HL-60 (cell line): Measurements from ENCODE around the gene UGT1A7.

ENCODE experiments used
- DNase-seq, 2 experiments: peaks; one replicate each; pipeline ENCODE4 v3.0.0-alpha.2; 2010 to 2020; ENCODE audit warnings: low read depth in 1 of 2, low spot score in 1 of 2
- H3K27ac ChIP-seq: fragments of 250-450 bp; sonication (Bioruptor Pico); replicated peaks from 2 replicates; pipeline ENCODE4 v1.5.1; 2020; ENCODE audit warnings: mild to moderate bottlenecking, moderate library complexity
- H3K27me3 ChIP-seq: fragments of 250-450 bp; sonication (Bioruptor Pico); 2 replicates; pipeline ENCODE4 v1.5.1; 2021; ENCODE audit warnings: mild to moderate bottlenecking, moderate library complexity; ENCODE audit not compliant: insufficient read depth, poor library complexity, severe bottlenecking
- H3K4me3 ChIP-seq: replicated peaks from 2 replicates; pipeline ENCODE4 v1.5.1; 2011; ENCODE audit warnings: mild to moderate bottlenecking, control low read depth, low read length; ENCODE audit not compliant: insufficient read depth
- GABPA ChIP-seq: IDR thresholded peaks from 2 replicates; pipeline ENCODE4 v1.6.1; 2012; ENCODE audit warnings: low read depth
- POLR2AphosphoS5 ChIP-seq: IDR thresholded peaks from 2 replicates; pipeline ENCODE4 v1.6.1; 2012; ENCODE audit warnings: low read depth
- SPI1 ChIP-seq: IDR thresholded peaks from 2 replicates; pipeline ENCODE4 v1.6.1; 2012; ENCODE audit warnings: low read depth, mild to moderate bottlenecking, borderline replicate concordance
- TF ChIP-seq, protein P1 (sequence below): IDR thresholded peaks from one replicate; pipeline ENCODE4 v1.5.1; 2011; ENCODE audit warnings: low read length, control low read depth, inconsistent platforms; ENCODE audit not compliant: insufficient read depth
- TF ChIP-seq, protein P2 (sequence below): IDR thresholded peaks from 2 replicates; pipeline ENCODE4 v1.6.1; 2012; ENCODE audit warnings: low read depth; ENCODE audit not compliant: insufficient replicate concordance

The UGT1A7 gene

DNA sequence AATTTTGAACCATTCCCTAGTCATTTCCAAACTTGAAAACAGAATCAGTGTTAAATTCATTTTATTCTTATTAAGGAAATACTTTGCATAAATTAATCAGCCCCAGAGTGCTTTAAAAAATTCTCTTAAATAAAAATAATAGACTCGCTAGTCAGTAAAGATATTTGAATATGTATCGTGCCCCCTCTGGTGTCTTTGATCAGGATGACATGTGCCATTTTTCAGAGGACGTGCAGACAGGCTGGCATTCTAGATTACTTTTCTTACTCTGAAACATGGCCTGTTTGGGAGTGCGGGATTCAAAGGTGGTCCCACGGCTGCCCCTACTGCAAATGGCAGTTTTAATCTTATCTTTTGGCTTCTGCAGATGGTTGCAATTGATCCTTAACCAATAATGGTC lies 90.9 kb downstream of the UGT1A7 start:
- H3K27me3 ChIP-seq: no peaks in the 10 kb centered on the region
- TF ChIP-seq, protein P1, sequence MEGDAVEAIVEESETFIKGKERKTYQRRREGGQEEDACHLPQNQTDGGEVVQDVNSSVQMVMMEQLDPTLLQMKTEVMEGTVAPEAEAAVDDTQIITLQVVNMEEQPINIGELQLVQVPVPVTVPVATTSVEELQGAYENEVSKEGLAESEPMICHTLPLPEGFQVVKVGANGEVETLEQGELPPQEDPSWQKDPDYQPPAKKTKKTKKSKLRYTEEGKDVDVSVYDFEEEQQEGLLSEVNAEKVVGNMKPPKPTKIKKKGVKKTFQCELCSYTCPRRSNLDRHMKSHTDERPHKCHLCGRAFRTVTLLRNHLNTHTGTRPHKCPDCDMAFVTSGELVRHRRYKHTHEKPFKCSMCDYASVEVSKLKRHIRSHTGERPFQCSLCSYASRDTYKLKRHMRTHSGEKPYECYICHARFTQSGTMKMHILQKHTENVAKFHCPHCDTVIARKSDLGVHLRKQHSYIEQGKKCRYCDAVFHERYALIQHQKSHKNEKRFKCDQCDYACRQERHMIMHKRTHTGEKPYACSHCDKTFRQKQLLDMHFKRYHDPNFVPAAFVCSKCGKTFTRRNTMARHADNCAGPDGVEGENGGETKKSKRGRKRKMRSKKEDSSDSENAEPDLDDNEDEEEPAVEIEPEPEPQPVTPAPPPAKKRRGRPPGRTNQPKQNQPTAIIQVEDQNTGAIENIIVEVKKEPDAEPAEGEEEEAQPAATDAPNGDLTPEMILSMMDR: no peak
- TF ChIP-seq SPI1 (no peak), GABPA (no peak)
- DNase-seq: no peak
- H3K27ac ChIP-seq: no peak overlapping the region
- H3K4me3 ChIP-seq: no peak overlapping the region

- no peak overlapping the region for H3K27ac ChIP-seq
- no peak overlapping the region for H3K4me3 ChIP-seq
- DNase-seq: no peak
- no peaks in the 10 kb centered on the region for H3K27me3 ChIP-seq
- TF ChIP-seq, protein P1: no peak
- TF ChIP-seq POLR2AphosphoS5 (no peak), GABPA (no peak), SPI1 (no peak)
- TF ChIP-seq, protein P2, sequence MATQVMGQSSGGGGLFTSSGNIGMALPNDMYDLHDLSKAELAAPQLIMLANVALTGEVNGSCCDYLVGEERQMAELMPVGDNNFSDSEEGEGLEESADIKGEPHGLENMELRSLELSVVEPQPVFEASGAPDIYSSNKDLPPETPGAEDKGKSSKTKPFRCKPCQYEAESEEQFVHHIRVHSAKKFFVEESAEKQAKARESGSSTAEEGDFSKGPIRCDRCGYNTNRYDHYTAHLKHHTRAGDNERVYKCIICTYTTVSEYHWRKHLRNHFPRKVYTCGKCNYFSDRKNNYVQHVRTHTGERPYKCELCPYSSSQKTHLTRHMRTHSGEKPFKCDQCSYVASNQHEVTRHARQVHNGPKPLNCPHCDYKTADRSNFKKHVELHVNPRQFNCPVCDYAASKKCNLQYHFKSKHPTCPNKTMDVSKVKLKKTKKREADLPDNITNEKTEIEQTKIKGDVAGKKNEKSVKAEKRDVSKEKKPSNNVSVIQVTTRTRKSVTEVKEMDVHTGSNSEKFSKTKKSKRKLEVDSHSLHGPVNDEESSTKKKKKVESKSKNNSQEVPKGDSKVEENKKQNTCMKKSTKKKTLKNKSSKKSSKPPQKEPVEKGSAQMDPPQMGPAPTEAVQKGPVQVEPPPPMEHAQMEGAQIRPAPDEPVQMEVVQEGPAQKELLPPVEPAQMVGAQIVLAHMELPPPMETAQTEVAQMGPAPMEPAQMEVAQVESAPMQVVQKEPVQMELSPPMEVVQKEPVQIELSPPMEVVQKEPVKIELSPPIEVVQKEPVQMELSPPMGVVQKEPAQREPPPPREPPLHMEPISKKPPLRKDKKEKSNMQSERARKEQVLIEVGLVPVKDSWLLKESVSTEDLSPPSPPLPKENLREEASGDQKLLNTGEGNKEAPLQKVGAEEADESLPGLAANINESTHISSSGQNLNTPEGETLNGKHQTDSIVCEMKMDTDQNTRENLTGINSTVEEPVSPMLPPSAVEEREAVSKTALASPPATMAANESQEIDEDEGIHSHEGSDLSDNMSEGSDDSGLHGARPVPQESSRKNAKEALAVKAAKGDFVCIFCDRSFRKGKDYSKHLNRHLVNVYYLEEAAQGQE: no peak
Measured at GRCh38 chr2:233773854-233774253, 92.2 kb downstream of the UGT1A7 start.

- no peak overlapping the region for H3K27ac ChIP-seq
- H3K27me3 ChIP-seq: no peaks in the 10 kb centered on the region
- H3K4me3 ChIP-seq: no peak overlapping the region
- TF ChIP-seq, protein P1: no peak
- TF ChIP-seq GABPA: no peak
- no peak for TF ChIP-seq POLR2AphosphoS5
- TF ChIP-seq, protein P2: no peak
- no peak for TF ChIP-seq SPI1
- no peak for DNase-seq
Measured at GRCh38 chr2:233775414-233775813, 93.7 kb downstream of the UGT1A7 start.

GRCh38 chr2:233778030-233778429 lies 96.3 kb downstream of the UGT1A7 start, which contains the start of gene MROH2A:
Gene MROH2A (plus strand): TSS chr2:233778330. CDS start chr2:233779359, 1,029 bp downstream.
- no peak for DNase-seq

More at GRCh38 chr2:233778030-233778429, 96.3 kb downstream of the UGT1A7 start, which contains the start of gene MROH2A:
- Histone ChIP-seq H3K27ac (no peak within 1 kb of the TSS), H3K4me3 (no peak within 1 kb of the TSS), H3K27me3 (no peaks in the 10 kb centered on the region)
- no peak for TF ChIP-seq SPI1
- TF ChIP-seq, protein P1: no peak
- TF ChIP-seq GABPA: no peak
